Measurements from ENCODE around the gene SLPI. TPM values are rescaled to one million over a fixed set of nuclear protein-coding genes. Genes with fewer than 3 reads are reported as not detected.

Gene SLPI
- total and polyA plus RNA-seq, 2 experiments from 2014 or later = not detected

DNA sequence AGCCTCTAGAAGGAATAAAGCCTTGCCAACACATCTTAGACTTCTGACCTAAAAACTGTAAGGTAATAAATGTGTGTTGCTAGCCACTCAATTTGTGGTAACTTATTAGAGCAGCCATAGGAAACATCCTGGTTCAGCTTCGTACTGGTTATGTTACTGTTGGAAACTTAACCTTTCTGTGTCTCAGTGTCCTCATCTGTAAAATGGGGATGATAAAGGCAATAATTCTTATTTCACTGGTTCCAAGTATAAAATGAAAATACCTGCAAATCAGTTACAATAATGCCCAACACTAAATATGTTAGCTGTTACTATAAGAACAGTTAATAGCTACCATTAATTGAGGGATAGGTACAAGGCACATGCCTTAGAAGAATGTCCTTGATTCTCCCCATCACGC lies 38.0 kb upstream of the SLPI start:
- no peak for DNase-seq (ENCODE audit: low spot score)
- Histone ChIP-seq H3F3A (replicated peaks; ENCODE audit: low read depth) (0 out of 2 replicates have a peak, but pooled peaks cover 4% of the 10 kb centered on the region), H3K79me2 (replicated peaks; ENCODE audit: insufficient read depth) (no peaks in the 10 kb centered on the region), H3K4me2 (0 out of 2 replicates have a peak overlapping the region, but pooled peaks have one; percentile 85), H3K36me3 (ENCODE audit: insufficient read depth) (no peaks in the 10 kb centered on the region; the same call in 1 of the 2 replicates), H4K20me1 (replicated peaks; ENCODE audit: insufficient read depth) (no peaks in the 10 kb centered on the region), H2AFZ (no peak overlapping the region; the same call in 1 of the 2 replicates), H3K4me1 (ENCODE audit: insufficient read depth) (0 out of 2 replicates have a peak, but pooled peaks cover 2% of the 10 kb centered on the region), H3K27me3 (ENCODE audit: insufficient read depth) (peaks cover 42% of the 10 kb centered on the region), H3K27ac (ENCODE audit: low read depth) (no peak overlapping the region), H3K9me2 (ENCODE audit: insufficient read depth) (no peaks in the 10 kb centered on the region), H3K4me3 (peak overlapping the region; percentile 64; the same call in 1 of the 2 replicates)
- Mint-ChIP-seq H3K4me3 (peak overlapping the region; percentile 72; the same call in 1 of the 3 replicates), H3K9me3 (peaks cover 24% of the 10 kb centered on the region), H3K36me3 (ENCODE audit: low read depth) (peaks cover 19% of the 10 kb centered on the region; the same call in 2 of the 3 replicates), H3K4me1 (peaks cover 10% of the 10 kb centered on the region), H3K27ac (no peak overlapping the region), H3K27me3 (ENCODE audit: insufficient read depth, low read depth, poor library complexity) (peaks cover 30% of the 10 kb centered on the region)
- no peak for ATAC-seq
- TF ChIP-seq, protein P1, sequence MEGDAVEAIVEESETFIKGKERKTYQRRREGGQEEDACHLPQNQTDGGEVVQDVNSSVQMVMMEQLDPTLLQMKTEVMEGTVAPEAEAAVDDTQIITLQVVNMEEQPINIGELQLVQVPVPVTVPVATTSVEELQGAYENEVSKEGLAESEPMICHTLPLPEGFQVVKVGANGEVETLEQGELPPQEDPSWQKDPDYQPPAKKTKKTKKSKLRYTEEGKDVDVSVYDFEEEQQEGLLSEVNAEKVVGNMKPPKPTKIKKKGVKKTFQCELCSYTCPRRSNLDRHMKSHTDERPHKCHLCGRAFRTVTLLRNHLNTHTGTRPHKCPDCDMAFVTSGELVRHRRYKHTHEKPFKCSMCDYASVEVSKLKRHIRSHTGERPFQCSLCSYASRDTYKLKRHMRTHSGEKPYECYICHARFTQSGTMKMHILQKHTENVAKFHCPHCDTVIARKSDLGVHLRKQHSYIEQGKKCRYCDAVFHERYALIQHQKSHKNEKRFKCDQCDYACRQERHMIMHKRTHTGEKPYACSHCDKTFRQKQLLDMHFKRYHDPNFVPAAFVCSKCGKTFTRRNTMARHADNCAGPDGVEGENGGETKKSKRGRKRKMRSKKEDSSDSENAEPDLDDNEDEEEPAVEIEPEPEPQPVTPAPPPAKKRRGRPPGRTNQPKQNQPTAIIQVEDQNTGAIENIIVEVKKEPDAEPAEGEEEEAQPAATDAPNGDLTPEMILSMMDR (conservative IDR thresholded peaks at IDR 0.05; ENCODE audit: low read depth in 2 of 2) = no peak
- TF ChIP-seq EZH2phosphoT487 (IDR thresholded peaks at IDR 0.05; ENCODE audit: unreplicated experiment) (no peak), ZNF114 (CRISPR knock-in tag; IDR thresholded peaks at IDR 0.05) (no peak), STAT1 (IDR thresholded peaks at IDR 0.05; ENCODE audit: unreplicated experiment) (no peak), JUNB (IDR thresholded peaks at IDR 0.05; ENCODE audit: unreplicated experiment) (no peak), CREB1 (CRISPR knock-in tag; IDR thresholded peaks at IDR 0.05; ENCODE audit: low read depth) (no peak)
- TF ChIP-seq, protein P2, sequence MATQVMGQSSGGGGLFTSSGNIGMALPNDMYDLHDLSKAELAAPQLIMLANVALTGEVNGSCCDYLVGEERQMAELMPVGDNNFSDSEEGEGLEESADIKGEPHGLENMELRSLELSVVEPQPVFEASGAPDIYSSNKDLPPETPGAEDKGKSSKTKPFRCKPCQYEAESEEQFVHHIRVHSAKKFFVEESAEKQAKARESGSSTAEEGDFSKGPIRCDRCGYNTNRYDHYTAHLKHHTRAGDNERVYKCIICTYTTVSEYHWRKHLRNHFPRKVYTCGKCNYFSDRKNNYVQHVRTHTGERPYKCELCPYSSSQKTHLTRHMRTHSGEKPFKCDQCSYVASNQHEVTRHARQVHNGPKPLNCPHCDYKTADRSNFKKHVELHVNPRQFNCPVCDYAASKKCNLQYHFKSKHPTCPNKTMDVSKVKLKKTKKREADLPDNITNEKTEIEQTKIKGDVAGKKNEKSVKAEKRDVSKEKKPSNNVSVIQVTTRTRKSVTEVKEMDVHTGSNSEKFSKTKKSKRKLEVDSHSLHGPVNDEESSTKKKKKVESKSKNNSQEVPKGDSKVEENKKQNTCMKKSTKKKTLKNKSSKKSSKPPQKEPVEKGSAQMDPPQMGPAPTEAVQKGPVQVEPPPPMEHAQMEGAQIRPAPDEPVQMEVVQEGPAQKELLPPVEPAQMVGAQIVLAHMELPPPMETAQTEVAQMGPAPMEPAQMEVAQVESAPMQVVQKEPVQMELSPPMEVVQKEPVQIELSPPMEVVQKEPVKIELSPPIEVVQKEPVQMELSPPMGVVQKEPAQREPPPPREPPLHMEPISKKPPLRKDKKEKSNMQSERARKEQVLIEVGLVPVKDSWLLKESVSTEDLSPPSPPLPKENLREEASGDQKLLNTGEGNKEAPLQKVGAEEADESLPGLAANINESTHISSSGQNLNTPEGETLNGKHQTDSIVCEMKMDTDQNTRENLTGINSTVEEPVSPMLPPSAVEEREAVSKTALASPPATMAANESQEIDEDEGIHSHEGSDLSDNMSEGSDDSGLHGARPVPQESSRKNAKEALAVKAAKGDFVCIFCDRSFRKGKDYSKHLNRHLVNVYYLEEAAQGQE (IDR thresholded peaks at IDR 0.05; ENCODE audit: unreplicated experiment) = no peak

DNA sequence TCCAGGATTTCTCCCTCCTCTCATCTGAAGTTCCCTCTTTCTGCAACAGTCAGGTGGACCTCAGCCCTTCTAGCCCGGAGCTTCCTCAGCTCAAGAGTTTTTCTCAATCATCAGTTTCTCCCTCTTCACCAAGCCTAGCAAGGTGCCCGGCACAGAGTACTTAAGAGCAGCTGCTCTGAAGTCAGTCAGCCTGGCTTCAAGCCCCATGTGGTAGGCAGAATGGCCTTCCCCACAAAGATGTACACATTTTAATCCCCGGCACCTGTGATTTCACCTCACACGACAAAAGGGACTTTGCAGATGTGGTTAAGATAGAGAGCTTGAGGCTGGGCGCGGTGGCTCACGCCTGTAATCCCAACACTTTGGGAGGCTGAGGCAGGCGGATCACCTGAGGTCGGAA lies 37.2 kb upstream of the SLPI start:
- Mint-ChIP-seq H3K4me3 (no peak overlapping the region), H3K27me3 (ENCODE audit: insufficient read depth, low read depth, poor library complexity) (peaks cover 30% of the 10 kb centered on the region)
- TF ChIP-seq JUNB (IDR thresholded peaks at IDR 0.05; ENCODE audit: unreplicated experiment) (no peak), EZH2phosphoT487 (IDR thresholded peaks at IDR 0.05; ENCODE audit: unreplicated experiment) (no peak), STAT1 (IDR thresholded peaks at IDR 0.05; ENCODE audit: unreplicated experiment) (no peak), NANOG (IDR thresholded peaks at IDR 0.05; ENCODE audit: borderline replicate concordance) (no peak), POLR2AphosphoS5 (IDR thresholded peaks at IDR 0.05; ENCODE audit: low read depth) (no peak), ZNF331 (CRISPR knock-in tag; IDR thresholded peaks at IDR 0.05; ENCODE audit: low read depth) (no peak), CREB1 (CRISPR knock-in tag; IDR thresholded peaks at IDR 0.05; ENCODE audit: low read depth) (no peak)
- TF ChIP-seq, protein P3, sequence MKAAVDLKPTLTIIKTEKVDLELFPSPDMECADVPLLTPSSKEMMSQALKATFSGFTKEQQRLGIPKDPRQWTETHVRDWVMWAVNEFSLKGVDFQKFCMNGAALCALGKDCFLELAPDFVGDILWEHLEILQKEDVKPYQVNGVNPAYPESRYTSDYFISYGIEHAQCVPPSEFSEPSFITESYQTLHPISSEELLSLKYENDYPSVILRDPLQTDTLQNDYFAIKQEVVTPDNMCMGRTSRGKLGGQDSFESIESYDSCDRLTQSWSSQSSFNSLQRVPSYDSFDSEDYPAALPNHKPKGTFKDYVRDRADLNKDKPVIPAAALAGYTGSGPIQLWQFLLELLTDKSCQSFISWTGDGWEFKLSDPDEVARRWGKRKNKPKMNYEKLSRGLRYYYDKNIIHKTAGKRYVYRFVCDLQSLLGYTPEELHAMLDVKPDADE (IDR thresholded peaks at IDR 0.05) = no peak
- TF ChIP-seq, protein P1 (conservative IDR thresholded peaks at IDR 0.05; ENCODE audit: low read depth in 2 of 2) = no peak

More for the DNA sequence above, 37.2 kb upstream of the SLPI start:
- H3K9me2 ChIP-seq (ENCODE audit: insufficient read depth) = no peaks in the 10 kb centered on the region
- H3K4me1 Mint-ChIP-seq = peaks cover 10% of the 10 kb centered on the region
- H3F3A ChIP-seq (replicated peaks; ENCODE audit: low read depth) = 0 out of 2 replicates have a peak, but pooled peaks cover 4% of the 10 kb centered on the region
- no peak overlapping the region for H3K27ac ChIP-seq (ENCODE audit: low read depth)
- no peak overlapping the region for H3K4me2 ChIP-seq
- no peaks in the 10 kb centered on the region for H4K20me1 ChIP-seq (replicated peaks; ENCODE audit: insufficient read depth)
- H2AFZ ChIP-seq = no peak overlapping the region
- H3K36me3 Mint-ChIP-seq (ENCODE audit: low read depth) = peaks cover 19% of the 10 kb centered on the region; the same call in 2 of the 3 replicates
- H3K4me1 ChIP-seq (ENCODE audit: insufficient read depth) = 0 out of 2 replicates have a peak, but pooled peaks cover 2% of the 10 kb centered on the region
- no peaks in the 10 kb centered on the region; the same call in 1 of the 2 replicates for H3K36me3 ChIP-seq (ENCODE audit: insufficient read depth)
- H3K79me2 ChIP-seq (replicated peaks; ENCODE audit: insufficient read depth) = no peaks in the 10 kb centered on the region
- H3K27ac Mint-ChIP-seq = no peak overlapping the region
- H3K9me3 Mint-ChIP-seq = peaks cover 24% of the 10 kb centered on the region
- ATAC-seq = no peak
- DNase-seq (ENCODE audit: low spot score) = no peak
- H3K27me3 ChIP-seq (ENCODE audit: insufficient read depth) = peaks cover 42% of the 10 kb centered on the region
- no peak overlapping the region for H3K4me3 ChIP-seq

All from GM23338 (cell line).